ENCODE measurements around the gene SNTA1. TPM values are rescaled to one million over a fixed set of nuclear protein-coding genes. Genes with fewer than 3 reads are reported as not detected.

The SNTA1 gene
- total and polyA plus RNA-seq, 9 of the 15 experiments (the other 6 are each of a cell fraction or from before 2014, with no cell fraction given), result 1.2 to 40.8 (median 20.3) TPM

DNA sequence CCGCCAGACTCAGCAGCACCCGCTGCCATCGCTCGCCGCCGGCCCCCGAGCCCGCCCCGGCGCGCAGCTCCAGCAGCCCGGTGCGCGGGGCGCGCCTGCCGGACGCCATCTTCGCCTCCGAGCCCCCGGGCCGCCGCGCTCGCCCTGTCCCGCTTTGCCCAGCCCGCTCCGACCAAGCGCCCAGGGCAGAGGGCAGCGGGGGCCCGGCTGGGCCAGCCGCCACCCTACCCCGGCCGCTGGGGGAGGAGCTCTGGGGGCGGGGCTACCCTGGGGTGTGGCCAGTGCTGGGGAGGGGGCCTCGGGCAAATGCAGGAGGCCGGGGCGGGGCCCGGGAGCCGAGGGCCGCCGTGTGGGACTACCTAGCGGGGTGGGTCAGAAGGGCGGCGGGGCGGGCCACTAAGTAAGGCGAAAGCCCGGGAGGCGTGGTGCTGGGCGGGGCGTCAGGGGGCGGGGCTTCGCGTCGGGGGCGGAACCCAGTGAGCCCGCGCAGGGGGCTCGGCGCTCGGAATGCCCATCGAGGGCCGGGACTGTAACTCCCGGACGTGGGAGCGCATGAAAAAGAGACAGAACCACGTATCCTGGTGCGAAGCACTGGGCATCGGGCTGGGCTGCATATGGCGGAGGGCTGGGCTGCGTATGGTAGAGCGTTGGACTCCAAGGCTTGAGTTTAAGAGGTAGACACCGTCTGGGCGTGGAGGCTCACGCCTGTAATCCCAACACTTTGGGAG lies at the start of gene SNTA1 (continued):
- no peak for TF ChIP-seq ZNF232 (CRISPR knock-in tag; IDR thresholded peaks at IDR 0.05)

DNA sequence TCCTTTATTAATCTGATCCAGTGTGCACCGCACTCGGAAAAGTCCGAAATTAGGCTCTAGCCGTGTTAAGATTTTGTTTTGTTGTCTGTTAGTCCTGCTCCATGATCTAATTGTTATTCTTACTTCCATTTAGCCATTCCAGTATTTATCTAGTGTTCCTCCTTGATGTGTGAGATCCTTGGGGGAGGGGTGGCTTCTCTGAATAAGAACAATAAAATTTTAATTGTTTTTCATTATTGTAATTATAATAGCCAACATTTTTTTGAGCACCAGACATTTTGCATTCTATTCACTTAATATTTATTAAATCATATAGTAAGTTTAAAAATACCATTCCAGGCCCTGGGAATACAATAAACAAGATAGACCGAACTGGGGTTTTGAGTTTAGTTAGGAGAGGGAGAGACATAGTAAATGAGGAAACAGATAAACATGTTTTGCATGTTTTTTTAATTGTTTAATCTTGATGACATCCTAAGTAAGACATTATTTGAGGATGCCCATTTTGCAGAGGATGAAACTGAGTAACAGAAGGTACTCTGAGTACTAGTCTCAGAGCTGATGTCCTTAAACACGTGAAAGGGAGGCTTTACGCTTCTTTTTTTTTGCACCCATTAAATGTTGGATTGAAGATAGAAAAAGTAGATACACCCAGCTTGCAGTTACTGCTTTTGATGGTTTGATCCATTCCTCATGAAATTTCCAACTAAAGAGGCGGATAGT lies 47.5 kb upstream of the SNTA1 start:
- BruUV-seq (replicated peaks), result TSS peak; percentile 59
- Histone ChIP-seq H2AFZ (ENCODE audit: low read depth, low read length) (peak overlapping the region; percentile 89), H3K9me3 (replicated peaks; ENCODE audit: control insufficient read depth, insufficient read depth, low read depth, low read length) (no peaks in the 10 kb centered on the region), H3K27ac (ENCODE audit: extremely low read depth, low read depth, low read length) (peak overlapping the region; percentile 81), H3K4me3 (peak overlapping the region; percentile 94), H3K4me2 (ENCODE audit: insufficient read depth, low read length) (peak overlapping the region; percentile 92), H4K20me1 (replicated peaks; ENCODE audit: control insufficient read depth, insufficient read depth, low read length) (no peaks in the 10 kb centered on the region), H3K4me1 (replicated peaks in 1 of 2; ENCODE audit: control insufficient read depth in 2 of 2, insufficient read depth in 2 of 2, low read length in 2 of 2) (peaks cover 0 to 20% of the 10 kb centered on the region in 2 experiments; a peak in 3 of 5 replicates), H3K27me3 (ENCODE audit: control insufficient read depth in 2 of 2, insufficient read depth in 2 of 2, low read length in 2 of 2) (no peaks in the 10 kb centered on the region), H3K79me2 (ENCODE audit: control insufficient read depth, insufficient read depth, low read length) (peaks cover 26% of the 10 kb centered on the region), H3K36me3 (ENCODE audit: control insufficient read depth, insufficient read depth, low read length) (no peaks in the 10 kb centered on the region), H3K9ac (ENCODE audit: insufficient read depth in 1 of 2, low read depth in 2 of 2, low read length in 2 of 2) (peak overlapping the region; percentile 81 to 91; a peak in 3 of 4 replicates), H3K9me1 (ENCODE audit: control insufficient read depth, insufficient read depth, low read length) (no peaks in the 10 kb centered on the region)
- FAIRE-seq, result no peak
- ChIA-PET POLR2A (interaction anchor here (1.1 to 1.7 kb wide), 3 partner anchors 8 to 102 kb away, joined by 6 to 7 read pairs (median 7); no protein-coding TSS in a partner anchor), CTCF (ENCODE audit: low intra/inter-chr PET ratio) (no interaction called here)
- intact Hi-C loops (cut with micrococcal nuclease), result loop anchor here (5.0 kb wide), 1 partner anchor 501 kb away; the partner anchor contains the start of gene RALY
- DNase-seq (ENCODE audit: extremely low read depth in 1 of 4, low spot score in 3 of 4), result no peak
- ATAC-seq, result no peak
- in situ Hi-C loops (cut with MboI), result no loop called here
- WGBS (ENCODE audit: insufficient coverage, low coverage, missing lambda C conversion rate), result 36% methylated on average over 8 of the region's 8 CpGs
- no peak for TF ChIP-seq BHLHE40 (IDR thresholded peaks at IDR 0.05; ENCODE audit: low read length)
- TF ChIP-seq EWSR1 (IDR thresholded peaks at IDR 0.05; ENCODE audit: borderline replicate concordance, low read depth, partially characterized antibody), result no peak
- no peak for TF ChIP-seq ZNF644 (tag; IDR thresholded peaks at IDR 0.05; ENCODE audit: low read depth)
- TF ChIP-seq CCNT2 (IDR thresholded peaks at IDR 0.05; ENCODE audit: borderline replicate concordance, extremely low read depth, insufficient read length, low read depth, low read length), result no peak
- peak in 1 of 2 experiments; percentile 49; a peak in 1 of 4 replicates for TF ChIP-seq RCOR1 (IDR thresholded peaks at IDR 0.05; ENCODE audit: borderline replicate concordance in 1 of 2, low read depth in 2 of 2, low read length in 2 of 2)
- TF ChIP-seq YBX1 (IDR thresholded peaks at IDR 0.05), result no peak
- no peak for TF ChIP-seq MTF1 (CRISPR knock-in tag; IDR thresholded peaks at IDR 0.05; ENCODE audit: borderline replicate concordance)
- TF ChIP-seq, protein P1, sequence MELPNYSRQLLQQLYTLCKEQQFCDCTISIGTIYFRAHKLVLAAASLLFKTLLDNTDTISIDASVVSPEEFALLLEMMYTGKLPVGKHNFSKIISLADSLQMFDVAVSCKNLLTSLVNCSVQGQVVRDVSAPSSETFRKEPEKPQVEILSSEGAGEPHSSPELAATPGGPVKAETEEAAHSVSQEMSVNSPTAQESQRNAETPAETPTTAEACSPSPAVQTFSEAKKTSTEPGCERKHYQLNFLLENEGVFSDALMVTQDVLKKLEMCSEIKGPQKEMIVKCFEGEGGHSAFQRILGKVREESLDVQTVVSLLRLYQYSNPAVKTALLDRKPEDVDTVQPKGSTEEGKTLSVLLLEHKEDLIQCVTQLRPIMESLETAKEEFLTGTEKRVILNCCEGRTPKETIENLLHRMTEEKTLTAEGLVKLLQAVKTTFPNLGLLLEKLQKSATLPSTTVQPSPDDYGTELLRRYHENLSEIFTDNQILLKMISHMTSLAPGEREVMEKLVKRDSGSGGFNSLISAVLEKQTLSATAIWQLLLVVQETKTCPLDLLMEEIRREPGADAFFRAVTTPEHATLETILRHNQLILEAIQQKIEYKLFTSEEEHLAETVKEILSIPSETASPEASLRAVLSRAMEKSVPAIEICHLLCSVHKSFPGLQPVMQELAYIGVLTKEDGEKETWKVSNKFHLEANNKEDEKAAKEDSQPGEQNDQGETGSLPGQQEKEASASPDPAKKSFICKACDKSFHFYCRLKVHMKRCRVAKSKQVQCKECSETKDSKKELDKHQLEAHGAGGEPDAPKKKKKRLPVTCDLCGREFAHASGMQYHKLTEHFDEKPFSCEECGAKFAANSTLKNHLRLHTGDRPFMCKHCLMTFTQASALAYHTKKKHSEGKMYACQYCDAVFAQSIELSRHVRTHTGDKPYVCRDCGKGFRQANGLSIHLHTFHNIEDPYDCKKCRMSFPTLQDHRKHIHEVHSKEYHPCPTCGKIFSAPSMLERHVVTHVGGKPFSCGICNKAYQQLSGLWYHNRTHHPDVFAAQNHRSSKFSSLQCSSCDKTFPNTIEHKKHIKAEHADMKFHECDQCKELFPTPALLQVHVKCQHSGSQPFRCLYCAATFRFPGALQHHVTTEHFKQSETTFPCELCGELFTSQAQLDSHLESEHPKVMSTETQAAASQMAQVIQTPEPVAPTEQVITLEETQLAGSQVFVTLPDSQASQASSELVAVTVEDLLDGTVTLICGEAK (IDR thresholded peaks at IDR 0.05), result peak; percentile 29; the same call in 1 of the 2 replicates
- TF ChIP-seq, protein P1 (CRISPR knock-in tag; IDR thresholded peaks at IDR 0.05), result no peak
